ENCODE results near the gene CENPU.

Gene CENPU

DNA sequence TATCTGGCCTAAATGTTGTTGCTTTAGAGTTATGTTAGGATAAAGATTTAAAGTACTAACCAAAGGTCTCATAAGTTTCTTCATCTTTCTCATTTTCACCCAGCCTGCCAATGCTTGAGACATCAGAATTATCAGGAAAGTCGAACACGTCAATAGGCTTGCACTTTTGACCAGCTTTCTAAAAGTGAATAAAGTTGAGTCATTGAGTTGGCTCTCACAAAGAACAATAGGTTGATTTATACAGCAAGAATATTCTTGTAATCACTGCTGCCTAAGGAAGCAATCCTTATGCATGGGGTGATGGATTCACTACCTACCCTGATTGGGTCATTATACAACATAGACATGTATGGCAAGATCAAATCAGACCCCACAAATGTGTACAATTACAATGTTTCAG lies 5.0 kb downstream of the CENPU start:
- FAIRE-seq = no peak
- TF ChIP-seq CTCF (IDR thresholded peaks at IDR 0.05; ENCODE audit: insufficient read depth, missing control alignments) = no peak

GRCh38 chr4:184727430-184727829 lies 6.5 kb downstream of the CENPU start:
- DNase-seq (ENCODE audit: insufficient read length, low spot score) = no peak
- no peak for TF ChIP-seq CTCF (IDR thresholded peaks at IDR 0.05; ENCODE audit: insufficient read depth, missing control alignments)
- no peak for FAIRE-seq

More for the DNA sequence above, 5.0 kb downstream of the CENPU start:
- no peak for DNase-seq (ENCODE audit: insufficient read length, low spot score)

DNA sequence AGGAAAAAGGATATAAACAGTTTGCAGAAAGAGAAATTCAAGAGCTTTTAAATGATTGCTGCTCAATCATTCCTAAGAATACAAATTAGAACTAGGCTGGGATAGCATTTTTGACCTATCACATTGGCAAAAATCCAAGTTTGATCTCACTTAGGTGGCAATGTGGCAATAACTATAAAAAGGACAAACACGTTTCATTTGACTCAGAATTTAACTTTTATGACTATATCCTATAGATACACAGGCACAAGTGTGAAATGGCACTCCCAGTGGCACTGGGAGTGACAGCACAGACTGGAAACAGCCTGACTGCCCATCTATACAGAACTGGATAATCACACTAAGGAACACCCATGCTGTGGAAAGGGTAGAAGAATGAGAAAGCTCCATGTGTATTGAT lies 11.1 kb downstream of the CENPU start:
- no peak for TF ChIP-seq CTCF (IDR thresholded peaks at IDR 0.05; ENCODE audit: insufficient read depth, missing control alignments)
- FAIRE-seq (no peak), DNase-seq (ENCODE audit: insufficient read length, low spot score) (no peak)

- FAIRE-seq (no peak), DNase-seq (ENCODE audit: insufficient read length, low spot score) (no peak)
Measured at GRCh38 chr4:184721254-184721653, 12.6 kb downstream of the CENPU start.

DNA sequence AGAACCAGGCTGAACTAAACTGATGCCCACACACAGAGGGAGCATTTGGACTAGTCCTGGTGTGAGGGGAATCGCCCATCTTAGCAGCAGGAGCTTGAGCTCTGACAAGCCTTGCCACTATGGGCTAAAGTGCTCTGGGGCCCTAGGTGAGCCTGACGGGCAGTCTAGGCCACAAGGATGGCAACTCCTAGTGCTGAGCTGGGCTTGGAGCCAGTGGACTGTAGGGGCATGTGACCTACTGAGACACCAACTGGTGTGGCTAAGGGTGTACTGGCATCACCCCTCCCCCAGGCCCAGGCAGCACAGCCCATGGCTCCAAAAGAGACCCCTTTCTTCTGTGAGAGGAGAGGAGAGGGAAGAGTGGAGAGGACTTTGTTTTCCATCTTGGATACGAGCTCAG lies 14.5 kb downstream of the CENPU start:
- DNase-seq (ENCODE audit: insufficient read length, low spot score) (no peak), FAIRE-seq (no peak)
- no peak for TF ChIP-seq CTCF (IDR thresholded peaks at IDR 0.05; ENCODE audit: insufficient read depth, missing control alignments)

More at GRCh38 chr4:184721254-184721653, 12.6 kb downstream of the CENPU start:
- no peak for TF ChIP-seq CTCF (IDR thresholded peaks at IDR 0.05; ENCODE audit: insufficient read depth, missing control alignments)

GRCh38 chr4:184715526-184715925 lies 18.4 kb downstream of the CENPU start:
- DNase-seq (ENCODE audit: insufficient read length, low spot score) = no peak
- no peak for TF ChIP-seq CTCF (IDR thresholded peaks at IDR 0.05; ENCODE audit: insufficient read depth, missing control alignments)
- FAIRE-seq = no peak

GRCh38 chr4:184713887-184714286 lies 20.0 kb downstream of the CENPU start:
- no peak for TF ChIP-seq CTCF (IDR thresholded peaks at IDR 0.05; ENCODE audit: insufficient read depth, missing control alignments)
- no peak for FAIRE-seq
- no peak for DNase-seq (ENCODE audit: insufficient read length, low spot score)
